HG03565 (cell line): ENCODE results near the gene ACSM6.
A peak's percentile ranks its signal among the peaks of the same experiment; 100 is the strongest.
"Not testable (repeated sequence)": the region's sequence is repeated elsewhere in the genome, so short reads cannot be mapped to it uniquely, and the experiment has no call there.

Source experiments
- ATAC-seq: cut with Tn5 transposase; IDR thresholded peaks from one replicate; pipeline ENCODE4 v1.9.1; 2021; ENCODE audit warnings: mild to moderate bottlenecking, moderate library complexity; ENCODE audit not compliant: unreplicated experiment

ACSM6 gene

GRCh38 chr10:95193944-95194343 is at the start of gene ACSM6:
Gene ACSM6, plus strand, starts transcription at chr10:95194238. Its CDS starts 248 bp downstream, at chr10:95194486.
- no peak for ATAC-seq

- ATAC-seq = no peak
Measured at GRCh38 chr10:95168694-95169093, 25.3 kb upstream of the ACSM6 start.

GRCh38 chr10:95169522-95169921 is 24.5 kb upstream of the ACSM6 start:
- ATAC-seq = no peak

- ATAC-seq = no peak
Measured at GRCh38 chr10:95170790-95171189, 23.2 kb upstream of the ACSM6 start.

GRCh38 chr10:95171336-95171735 is 22.7 kb upstream of the ACSM6 start:
- no peak for ATAC-seq

- ATAC-seq = no peak
Measured at GRCh38 chr10:95172851-95173250, 21.2 kb upstream of the ACSM6 start.

- ATAC-seq = no peak
Measured at GRCh38 chr10:95176101-95176500, 17.9 kb upstream of the ACSM6 start.

GRCh38 chr10:95177429-95177828 is 16.6 kb upstream of the ACSM6 start:
- no peak for ATAC-seq

GRCh38 chr10:95178266-95178665 is 15.8 kb upstream of the ACSM6 start:
- ATAC-seq = no peak

- ATAC-seq = no peak
Measured at GRCh38 chr10:95178797-95179196, 15.2 kb upstream of the ACSM6 start.

GRCh38 chr10:95181726-95182125 is 12.3 kb upstream of the ACSM6 start:
- no peak for ATAC-seq

- ATAC-seq = peak; percentile 97
Measured at GRCh38 chr10:95183271-95184230, 10.5 kb upstream of the ACSM6 start.

GRCh38 chr10:95187617-95188016 is 6.4 kb upstream of the ACSM6 start:
- ATAC-seq = no peak

GRCh38 chr10:95188593-95188992 is 5.4 kb upstream of the ACSM6 start:
- no peak for ATAC-seq

GRCh38 chr10:95196046-95196445 is 2.0 kb downstream of the ACSM6 start:
- no peak for ATAC-seq

GRCh38 chr10:95201736-95202135 is 7.7 kb downstream of the ACSM6 start:
- ATAC-seq = no peak

GRCh38 chr10:95202865-95203264 is 8.8 kb downstream of the ACSM6 start:
- not testable (repeated sequence) for ATAC-seq

- no peak for ATAC-seq
Measured at GRCh38 chr10:95208702-95209391, 14.8 kb downstream of the ACSM6 start.

GRCh38 chr10:95209509-95210127 is 15.6 kb downstream of the ACSM6 start:
- no peak for ATAC-seq

- no peak for ATAC-seq
Measured at GRCh38 chr10:95211606-95212279, 17.7 kb downstream of the ACSM6 start.

GRCh38 chr10:95214369-95214768 is 20.3 kb downstream of the ACSM6 start:
- no peak for ATAC-seq
